K562 (cell line): ENCODE data around the gene LEO1. TPM values are rescaled to one million over a fixed set of nuclear protein-coding genes. Genes with fewer than 3 reads are reported as not detected.
A peak's percentile ranks its signal among the peaks of the same experiment; 100 is the strongest.

Source experiments
- IRF2 ChIP-seq: sonication (generic); formaldehyde crosslinking; IDR thresholded peaks from 2 replicates; pipeline ENCODE4 v1.8.1; 2022; ENCODE audit warnings: mild to moderate bottlenecking, missing genetic modification reagents
- KAT8 ChIP-seq: fragments of 450-650 bp; IDR thresholded peaks from 2 replicates; pipeline ENCODE4 v1.6.1; 2016; ENCODE audit warnings: low read depth, mild to moderate bottlenecking
- NFIX ChIP-seq: fragments of 250-450 bp; sonication (Bioruptor Pico); IDR thresholded peaks from 2 replicates; pipeline ENCODE4 v1.4.0; 2020; ENCODE audit warnings: low read depth, mild to moderate bottlenecking, moderate library complexity
- PRPF4 ChIP-seq: fragments of 200-400 bp; formaldehyde crosslinking; IDR thresholded peaks from one replicate; pipeline ENCODE4 v1.6.1; 2017; ENCODE audit warnings: low read length, low read depth, mild to moderate bottlenecking; ENCODE audit not compliant: insufficient read depth, poor library complexity, severe bottlenecking
- SP2 ChIP-seq: IDR thresholded peaks from 2 replicates; pipeline ENCODE4 v1.6.1; 2011; ENCODE audit warnings: mild to moderate bottlenecking, low read depth, low read length, moderate library complexity; ENCODE audit not compliant: poor library complexity, severe bottlenecking; ENCODE audit errors: extremely low read depth
- YY1 ChIP-seq, 3 experiments: IDR thresholded peaks; 2 replicates each; pipeline ENCODE4 v1.6.1; 2011; ENCODE audit warnings: low read length in 2 of 3, mild to moderate bottlenecking in 2 of 3, moderate library complexity in 2 of 3, borderline replicate concordance in 1 of 3, control low read depth in 1 of 3, low read depth in 1 of 3; ENCODE audit not compliant: insufficient read depth in 3 of 3, insufficient replicate concordance in 2 of 3, control insufficient read depth in 1 of 3, insufficient read length in 1 of 3; ENCODE audit errors: extremely low read depth in 1 of 3
- ZNF764 ChIP-seq: fragments of 250-450 bp; sonication (Bioruptor Pico); IDR thresholded peaks from 2 replicates; pipeline ENCODE4 v1.4.0; 2020; ENCODE audit warnings: low read depth, mild to moderate bottlenecking, moderate library complexity
- polyA plus RNA-seq, 8 experiments: library from polyadenylated mRNA; depleted of rRNA in 4 of 8; stranded (reverse) in 5 of 8; unstranded in 3 of 8; fragments of >200 nt; fragmentation: Nextera tagmentation in 2 of 8; fragmentation: Illumina TruSeq in 1 of 8; extraction: Ambion mirVana in 2 of 8; extraction: Trizol in 1 of 8; gene quantifications; 2 replicates each; pipeline versions ENCODE4 v1.2.1 to v1.2.3, GENCODE V29; 2011 to 2014; ENCODE audit warnings: inconsistent platforms in 1 of 8, missing spikeins in 1 of 8
- total RNA-seq, 7 experiments: library from RNA; depleted of rRNA in 6 of 7; stranded (reverse); fragments of >200 nt in 6 of 7; fragmentation: Illumina TruSeq in 2 of 7; extraction: Trizol in 2 of 7; gene quantifications; 2 replicates each; pipeline versions ENCODE4 v1.2.1 to v1.2.3, GENCODE V29; 2011 to 2021; ENCODE audit warnings: low replicate concordance in 1 of 7
- TF ChIP-seq, protein P1 (sequence below): fragments of 150-350 bp; IDR thresholded peaks from 2 replicates; pipeline ENCODE4 v1.6.1; 2014; ENCODE audit warnings: low read depth, mild to moderate bottlenecking, low read length, borderline replicate concordance
- TF ChIP-seq, protein P2 (sequence below): fragments of 450-650 bp; formaldehyde crosslinking; IDR thresholded peaks from 2 replicates; pipeline ENCODE4 v1.4.0; 2020; ENCODE audit warnings: mild to moderate bottlenecking
- TF ChIP-seq, protein P3 (sequence below): fragments of 450-650 bp; IDR thresholded peaks from 2 replicates; pipeline ENCODE4 v1.6.1; 2018; ENCODE audit warnings: mild to moderate bottlenecking, low read depth; ENCODE audit not compliant: partially characterized antibody
- TF ChIP-seq, protein P4 (sequence below): IDR thresholded peaks from 2 replicates; pipeline ENCODE4 v1.6.1; 2011; ENCODE audit not compliant: insufficient read length; ENCODE audit errors: extremely low read depth
- TF ChIP-seq, protein P5 (sequence below): sonication (generic); formaldehyde crosslinking; IDR thresholded peaks from 2 replicates; pipeline ENCODE4 v1.8.1; 2023; ENCODE audit warnings: missing genetic modification reagents, mild to moderate bottlenecking, borderline replicate concordance

The LEO1 gene
- total and polyA plus RNA-seq, 9 of the 15 experiments (the other 6 are each of a cell fraction or from before 2014, with no cell fraction given), result 8.4 to 48.3 (median 37.9) TPM

DNA sequence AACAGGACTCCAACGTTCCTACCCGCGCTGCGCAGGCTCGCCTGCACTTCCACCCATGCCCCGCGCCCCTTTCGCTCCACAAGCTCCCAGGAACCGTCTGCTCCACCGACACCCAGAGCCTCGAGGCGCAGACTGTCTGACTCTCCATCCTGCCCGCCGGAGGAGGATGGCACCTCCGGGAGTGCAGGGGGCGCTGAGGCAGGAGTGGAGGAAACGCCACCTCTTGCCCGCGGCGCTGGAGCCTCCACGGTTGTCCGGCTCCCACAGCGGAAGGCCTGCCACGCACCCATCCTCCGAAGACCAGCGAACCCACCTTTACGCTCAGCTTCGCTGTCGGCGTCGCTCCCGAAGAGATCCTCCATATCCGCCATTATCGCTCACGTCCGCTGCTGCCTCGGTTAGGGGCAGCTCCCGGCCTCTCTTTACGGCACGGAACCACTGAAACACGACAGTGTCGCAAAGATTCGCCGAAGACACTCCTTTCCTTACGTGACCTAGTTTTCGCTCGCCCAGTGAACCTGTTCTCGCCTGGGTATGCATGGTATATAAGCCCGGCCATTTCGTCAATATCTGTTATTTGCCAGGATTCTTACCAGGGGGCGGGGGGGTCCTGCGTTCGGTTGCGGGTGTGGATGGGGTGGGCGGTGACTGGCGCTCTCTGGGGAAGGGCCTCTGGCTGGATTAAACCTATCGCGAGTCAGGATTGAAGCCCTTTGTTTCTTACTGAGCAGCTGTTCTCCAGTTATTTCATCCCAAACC lies at the start of gene LEO1 (continued):
- TF ChIP-seq SP2 (peak; percentile 58), NFIX (no peak), ZNF764 (CRISPR knock-in tag) (no peak), PRPF4 (no peak), IRF2 (no peak), YY1 (IDR thresholded peaks at IDR 0.05; ENCODE audit: borderline replicate concordance in 1 of 3, control insufficient read depth in 1 of 3, extremely low read depth in 1 of 3, insufficient read depth in 3 of 3, insufficient read length in 1 of 3, insufficient replicate concordance in 2 of 3, low read depth in 1 of 3, low read length in 2 of 3) (peak; percentile 73 to 95 (median 89)), KAT8 (no peak)
- TF ChIP-seq, protein P1, sequence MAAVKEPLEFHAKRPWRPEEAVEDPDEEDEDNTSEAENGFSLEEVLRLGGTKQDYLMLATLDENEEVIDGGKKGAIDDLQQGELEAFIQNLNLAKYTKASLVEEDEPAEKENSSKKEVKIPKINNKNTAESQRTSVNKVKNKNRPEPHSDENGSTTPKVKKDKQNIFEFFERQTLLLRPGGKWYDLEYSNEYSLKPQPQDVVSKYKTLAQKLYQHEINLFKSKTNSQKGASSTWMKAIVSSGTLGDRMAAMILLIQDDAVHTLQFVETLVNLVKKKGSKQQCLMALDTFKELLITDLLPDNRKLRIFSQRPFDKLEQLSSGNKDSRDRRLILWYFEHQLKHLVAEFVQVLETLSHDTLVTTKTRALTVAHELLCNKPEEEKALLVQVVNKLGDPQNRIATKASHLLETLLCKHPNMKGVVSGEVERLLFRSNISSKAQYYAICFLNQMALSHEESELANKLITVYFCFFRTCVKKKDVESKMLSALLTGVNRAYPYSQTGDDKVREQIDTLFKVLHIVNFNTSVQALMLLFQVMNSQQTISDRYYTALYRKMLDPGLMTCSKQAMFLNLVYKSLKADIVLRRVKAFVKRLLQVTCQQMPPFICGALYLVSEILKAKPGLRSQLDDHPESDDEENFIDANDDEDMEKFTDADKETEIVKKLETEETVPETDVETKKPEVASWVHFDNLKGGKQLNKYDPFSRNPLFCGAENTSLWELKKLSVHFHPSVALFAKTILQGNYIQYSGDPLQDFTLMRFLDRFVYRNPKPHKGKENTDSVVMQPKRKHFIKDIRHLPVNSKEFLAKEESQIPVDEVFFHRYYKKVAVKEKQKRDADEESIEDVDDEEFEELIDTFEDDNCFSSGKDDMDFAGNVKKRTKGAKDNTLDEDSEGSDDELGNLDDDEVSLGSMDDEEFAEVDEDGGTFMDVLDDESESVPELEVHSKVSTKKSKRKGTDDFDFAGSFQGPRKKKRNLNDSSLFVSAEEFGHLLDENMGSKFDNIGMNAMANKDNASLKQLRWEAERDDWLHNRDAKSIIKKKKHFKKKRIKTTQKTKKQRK, result no peak
- TF ChIP-seq, protein P2, sequence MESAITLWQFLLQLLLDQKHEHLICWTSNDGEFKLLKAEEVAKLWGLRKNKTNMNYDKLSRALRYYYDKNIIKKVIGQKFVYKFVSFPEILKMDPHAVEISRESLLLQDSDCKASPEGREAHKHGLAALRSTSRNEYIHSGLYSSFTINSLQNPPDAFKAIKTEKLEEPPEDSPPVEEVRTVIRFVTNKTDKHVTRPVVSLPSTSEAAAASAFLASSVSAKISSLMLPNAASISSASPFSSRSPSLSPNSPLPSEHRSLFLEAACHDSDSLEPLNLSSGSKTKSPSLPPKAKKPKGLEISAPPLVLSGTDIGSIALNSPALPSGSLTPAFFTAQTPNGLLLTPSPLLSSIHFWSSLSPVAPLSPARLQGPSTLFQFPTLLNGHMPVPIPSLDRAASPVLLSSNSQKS (CRISPR knock-in tag), result no peak
- TF ChIP-seq, protein P3, sequence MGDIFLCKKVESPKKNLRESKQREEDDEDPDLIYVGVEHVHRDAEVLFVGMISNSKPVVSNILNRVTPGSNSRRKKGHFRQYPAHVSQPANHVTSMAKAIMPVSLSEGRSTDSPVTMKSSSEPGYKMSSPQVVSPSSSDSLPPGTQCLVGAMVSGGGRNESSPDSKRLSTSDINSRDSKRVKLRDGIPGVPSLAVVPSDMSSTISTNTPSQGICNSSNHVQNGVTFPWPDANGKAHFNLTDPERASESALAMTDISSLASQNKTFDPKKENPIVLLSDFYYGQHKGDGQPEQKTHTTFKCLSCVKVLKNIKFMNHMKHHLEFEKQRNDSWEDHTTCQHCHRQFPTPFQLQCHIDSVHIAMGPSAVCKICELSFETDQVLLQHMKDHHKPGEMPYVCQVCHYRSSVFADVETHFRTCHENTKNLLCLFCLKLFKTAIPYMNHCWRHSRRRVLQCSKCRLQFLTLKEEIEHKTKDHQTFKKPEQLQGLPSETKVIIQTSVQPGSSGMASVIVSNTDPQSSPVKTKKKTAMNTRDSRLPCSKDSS, result no peak
- TF ChIP-seq, protein P4, sequence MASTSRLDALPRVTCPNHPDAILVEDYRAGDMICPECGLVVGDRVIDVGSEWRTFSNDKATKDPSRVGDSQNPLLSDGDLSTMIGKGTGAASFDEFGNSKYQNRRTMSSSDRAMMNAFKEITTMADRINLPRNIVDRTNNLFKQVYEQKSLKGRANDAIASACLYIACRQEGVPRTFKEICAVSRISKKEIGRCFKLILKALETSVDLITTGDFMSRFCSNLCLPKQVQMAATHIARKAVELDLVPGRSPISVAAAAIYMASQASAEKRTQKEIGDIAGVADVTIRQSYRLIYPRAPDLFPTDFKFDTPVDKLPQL, result no peak
- TF ChIP-seq, protein P5, sequence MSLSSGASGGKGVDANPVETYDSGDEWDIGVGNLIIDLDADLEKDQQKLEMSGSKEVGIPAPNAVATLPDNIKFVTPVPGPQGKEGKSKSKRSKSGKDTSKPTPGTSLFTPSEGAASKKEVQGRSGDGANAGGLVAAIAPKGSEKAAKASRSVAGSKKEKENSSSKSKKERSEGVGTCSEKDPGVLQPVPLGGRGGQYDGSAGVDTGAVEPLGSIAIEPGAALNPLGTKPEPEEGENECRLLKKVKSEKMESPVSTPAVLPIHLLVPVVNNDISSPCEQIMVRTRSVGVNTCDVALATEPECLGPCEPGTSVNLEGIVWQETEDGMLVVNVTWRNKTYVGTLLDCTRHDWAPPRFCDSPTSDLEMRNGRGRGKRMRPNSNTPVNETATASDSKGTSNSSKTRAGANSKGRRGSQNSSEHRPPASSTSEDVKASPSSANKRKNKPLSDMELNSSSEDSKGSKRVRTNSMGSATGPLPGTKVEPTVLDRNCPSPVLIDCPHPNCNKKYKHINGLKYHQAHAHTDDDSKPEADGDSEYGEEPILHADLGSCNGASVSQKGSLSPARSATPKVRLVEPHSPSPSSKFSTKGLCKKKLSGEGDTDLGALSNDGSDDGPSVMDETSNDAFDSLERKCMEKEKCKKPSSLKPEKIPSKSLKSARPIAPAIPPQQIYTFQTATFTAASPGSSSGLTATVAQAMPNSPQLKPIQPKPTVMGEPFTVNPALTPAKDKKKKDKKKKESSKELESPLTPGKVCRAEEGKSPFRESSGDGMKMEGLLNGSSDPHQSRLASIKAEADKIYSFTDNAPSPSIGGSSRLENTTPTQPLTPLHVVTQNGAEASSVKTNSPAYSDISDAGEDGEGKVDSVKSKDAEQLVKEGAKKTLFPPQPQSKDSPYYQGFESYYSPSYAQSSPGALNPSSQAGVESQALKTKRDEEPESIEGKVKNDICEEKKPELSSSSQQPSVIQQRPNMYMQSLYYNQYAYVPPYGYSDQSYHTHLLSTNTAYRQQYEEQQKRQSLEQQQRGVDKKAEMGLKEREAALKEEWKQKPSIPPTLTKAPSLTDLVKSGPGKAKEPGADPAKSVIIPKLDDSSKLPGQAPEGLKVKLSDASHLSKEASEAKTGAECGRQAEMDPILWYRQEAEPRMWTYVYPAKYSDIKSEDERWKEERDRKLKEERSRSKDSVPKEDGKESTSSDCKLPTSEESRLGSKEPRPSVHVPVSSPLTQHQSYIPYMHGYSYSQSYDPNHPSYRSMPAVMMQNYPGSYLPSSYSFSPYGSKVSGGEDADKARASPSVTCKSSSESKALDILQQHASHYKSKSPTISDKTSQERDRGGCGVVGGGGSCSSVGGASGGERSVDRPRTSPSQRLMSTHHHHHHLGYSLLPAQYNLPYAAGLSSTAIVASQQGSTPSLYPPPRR, result no peak
